GM12891 (cell line): Measurements from ENCODE around the gene LEP.

ENCODE experiments used
- DNase-seq: peaks from one replicate; pipeline ENCODE4 v3.0.0; 2011; ENCODE audit warnings: low spot score; ENCODE audit not compliant: insufficient read length
- FAIRE-seq: peaks from 2 replicates; lab custom pipeline; 2011; peaks lifted over from hg19 to GRCh38; lab: Jason Lieb, UNC
- PAX5 ChIP-seq: IDR thresholded peaks from 2 replicates; pipeline ENCODE4 v1.6.1; 2011; ENCODE audit warnings: low read length, moderate library complexity, mild to moderate bottlenecking; ENCODE audit not compliant: insufficient read depth, severe bottlenecking
- POLR2A ChIP-seq: IDR thresholded peaks from 2 replicates; pipeline ENCODE4 v1.6.1; 2011; ENCODE audit warnings: low read depth, low read length, control low read depth
- POLR2AphosphoS5 ChIP-seq: IDR thresholded peaks from 2 replicates; pipeline ENCODE4 v1.6.1; 2011; ENCODE audit warnings: low read depth, low read length, control low read depth
- POU2F2 ChIP-seq: IDR thresholded peaks from 2 replicates; pipeline ENCODE4 v1.6.1; 2011; ENCODE audit warnings: low read depth, mild to moderate bottlenecking, control low read depth, low read length, moderate library complexity
- SPI1 ChIP-seq: IDR thresholded peaks from 2 replicates; pipeline ENCODE4 v1.6.1; 2011; ENCODE audit warnings: low read depth, low read length, control low read depth
- TAF1 ChIP-seq: IDR thresholded peaks from 2 replicates; pipeline ENCODE4 v1.6.1; 2011; ENCODE audit warnings: low read depth, low read length, control low read depth

Gene LEP

GRCh38 chr7:128259131-128260061, 18.3 kb downstream of the LEP start:
- DNase-seq (no peak), FAIRE-seq (no peak)
- TF ChIP-seq SPI1: no peak
- no peak for TF ChIP-seq POU2F2
- no peak for TF ChIP-seq POLR2A
- no peak for TF ChIP-seq PAX5
- TF ChIP-seq POLR2AphosphoS5: no peak
- no peak for TF ChIP-seq TAF1

GRCh38 chr7:128260069-128260795, 19.2 kb downstream of the LEP start:
- FAIRE-seq (no peak), DNase-seq (no peak)
- TF ChIP-seq POU2F2 (no peak), SPI1 (no peak), POLR2A (no peak), PAX5 (no peak), TAF1 (no peak), POLR2AphosphoS5 (no peak)

GRCh38 chr7:128262273-128263028, 21.4 kb downstream of the LEP start:
- FAIRE-seq (no peak), DNase-seq (no peak)
- TF ChIP-seq POLR2A (no peak), TAF1 (no peak), POLR2AphosphoS5 (no peak), SPI1 (no peak), PAX5 (no peak), POU2F2 (no peak)

- FAIRE-seq (no peak), DNase-seq (no peak)
These were observed 22.3 kb downstream of the LEP start for GRCh38 chr7:128263420-128263819.

GRCh38 chr7:128264477-128264876, 23.4 kb downstream of the LEP start:
- TF ChIP-seq POLR2A (no peak), SPI1 (no peak), TAF1 (no peak), POLR2AphosphoS5 (no peak), PAX5 (no peak)
- no peak for FAIRE-seq
- DNase-seq: no peak

More at GRCh38 chr7:128263420-128263819, 22.3 kb downstream of the LEP start:
- TF ChIP-seq PAX5 (no peak), POLR2A (no peak), POLR2AphosphoS5 (no peak), SPI1 (no peak), POU2F2 (no peak)

- DNase-seq: no peak
- FAIRE-seq: no peak
- TF ChIP-seq POU2F2: no peak
- no peak for TF ChIP-seq PAX5
- TF ChIP-seq TAF1: no peak
- TF ChIP-seq POLR2AphosphoS5: no peak
- no peak for TF ChIP-seq SPI1
- TF ChIP-seq POLR2A: no peak
These were observed 24.3 kb downstream of the LEP start for GRCh38 chr7:128265156-128265905.

- TF ChIP-seq POU2F2 (no peak), POLR2A (no peak), TAF1 (no peak), PAX5 (no peak), SPI1 (no peak), POLR2AphosphoS5 (no peak)
- FAIRE-seq (no peak), DNase-seq (no peak)
These were observed 24.8 kb downstream of the LEP start for GRCh38 chr7:128265906-128266300.

- FAIRE-seq (no peak), DNase-seq (no peak)
These were observed 25.4 kb downstream of the LEP start for GRCh38 chr7:128266529-128266882.

More at GRCh38 chr7:128266529-128266882, 25.4 kb downstream of the LEP start:
- no peak for TF ChIP-seq POLR2AphosphoS5
- TF ChIP-seq POU2F2: no peak
- TF ChIP-seq TAF1: no peak
- TF ChIP-seq PAX5: no peak
- no peak for TF ChIP-seq POLR2A
